ENCODE results near the gene GP1BB. TPM values are rescaled to one million over a fixed set of nuclear protein-coding genes. Genes with fewer than 3 reads are reported as not detected.

The GP1BB gene
- total RNA-seq, 1 experiment from 2014 or later, result not detected

GRCh38 chr22:19733755-19734154, 10.4 kb downstream of the GP1BB start:
- Mint-ChIP-seq H3K27me3 (ENCODE audit: unreplicated experiment) (peaks cover 63% of the 10 kb centered on the region), H3K4me3 (ENCODE audit: low read depth, unreplicated experiment) (no peak overlapping the region), H3K36me3 (ENCODE audit: insufficient read depth, unreplicated experiment) (no peaks in the 10 kb centered on the region), H3K27ac (ENCODE audit: unreplicated experiment) (no peak overlapping the region), H3K9me3 (ENCODE audit: low read depth, unreplicated experiment) (no peaks in the 10 kb centered on the region), H3K4me1 (ENCODE audit: low read depth, unreplicated experiment) (no peaks in the 10 kb centered on the region)
- TF ChIP-seq, protein P1, sequence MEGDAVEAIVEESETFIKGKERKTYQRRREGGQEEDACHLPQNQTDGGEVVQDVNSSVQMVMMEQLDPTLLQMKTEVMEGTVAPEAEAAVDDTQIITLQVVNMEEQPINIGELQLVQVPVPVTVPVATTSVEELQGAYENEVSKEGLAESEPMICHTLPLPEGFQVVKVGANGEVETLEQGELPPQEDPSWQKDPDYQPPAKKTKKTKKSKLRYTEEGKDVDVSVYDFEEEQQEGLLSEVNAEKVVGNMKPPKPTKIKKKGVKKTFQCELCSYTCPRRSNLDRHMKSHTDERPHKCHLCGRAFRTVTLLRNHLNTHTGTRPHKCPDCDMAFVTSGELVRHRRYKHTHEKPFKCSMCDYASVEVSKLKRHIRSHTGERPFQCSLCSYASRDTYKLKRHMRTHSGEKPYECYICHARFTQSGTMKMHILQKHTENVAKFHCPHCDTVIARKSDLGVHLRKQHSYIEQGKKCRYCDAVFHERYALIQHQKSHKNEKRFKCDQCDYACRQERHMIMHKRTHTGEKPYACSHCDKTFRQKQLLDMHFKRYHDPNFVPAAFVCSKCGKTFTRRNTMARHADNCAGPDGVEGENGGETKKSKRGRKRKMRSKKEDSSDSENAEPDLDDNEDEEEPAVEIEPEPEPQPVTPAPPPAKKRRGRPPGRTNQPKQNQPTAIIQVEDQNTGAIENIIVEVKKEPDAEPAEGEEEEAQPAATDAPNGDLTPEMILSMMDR (IDR thresholded peaks at IDR 0.05; ENCODE audit: unreplicated experiment), result no peak
- DNase-seq, result no peak
- no TSS peak for BruUV-seq (replicated peaks)
- CTCF ChIA-PET, result no interaction called here
- intact Hi-C loops (cut with micrococcal nuclease; ENCODE audit: unreplicated experiment), result no loop called here

DNA sequence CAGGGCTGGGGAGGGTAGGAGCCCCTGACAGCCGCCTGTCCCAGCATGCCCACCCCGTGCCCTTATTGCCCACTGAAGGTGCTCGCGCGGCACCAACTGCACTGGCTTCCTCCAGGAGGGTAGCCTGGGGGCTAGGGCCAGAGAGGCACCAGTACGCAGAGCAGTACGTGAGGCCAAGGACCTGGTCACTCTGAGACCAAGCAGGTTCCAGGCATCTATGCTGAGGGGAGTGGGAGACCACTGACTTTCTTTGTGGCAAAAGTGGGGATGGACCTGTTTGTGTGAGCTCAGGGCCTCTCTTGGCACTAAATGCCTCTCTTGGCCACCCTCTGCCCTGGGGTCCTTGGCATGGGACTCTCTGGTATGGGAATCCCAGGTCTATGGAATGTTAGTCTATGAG, 10.8 kb downstream of the GP1BB start:
- TF ChIP-seq, protein P1 (IDR thresholded peaks at IDR 0.05; ENCODE audit: unreplicated experiment), result no peak
- no peaks in the 10 kb centered on the region for H3K36me3 Mint-ChIP-seq (ENCODE audit: insufficient read depth, unreplicated experiment)
- H3K4me3 Mint-ChIP-seq (ENCODE audit: low read depth, unreplicated experiment), result no peak overlapping the region
- H3K27ac Mint-ChIP-seq (ENCODE audit: unreplicated experiment), result no peak overlapping the region
- no peaks in the 10 kb centered on the region for H3K9me3 Mint-ChIP-seq (ENCODE audit: low read depth, unreplicated experiment)
- peaks cover 59% of the 10 kb centered on the region for H3K27me3 Mint-ChIP-seq (ENCODE audit: unreplicated experiment)
- BruUV-seq (replicated peaks), result no TSS peak
- intact Hi-C loops (cut with micrococcal nuclease; ENCODE audit: unreplicated experiment), result no loop called here
- CTCF ChIA-PET, result no interaction called here
- H3K4me1 Mint-ChIP-seq (ENCODE audit: low read depth, unreplicated experiment), result no peaks in the 10 kb centered on the region
- no peak for DNase-seq

- intact Hi-C loops (cut with micrococcal nuclease; ENCODE audit: unreplicated experiment), result no loop called here
- Mint-ChIP-seq H3K4me1 (ENCODE audit: low read depth, unreplicated experiment) (no peaks in the 10 kb centered on the region), H3K4me3 (ENCODE audit: low read depth, unreplicated experiment) (no peak overlapping the region), H3K27me3 (ENCODE audit: unreplicated experiment) (peaks cover 57% of the 10 kb centered on the region), H3K36me3 (ENCODE audit: insufficient read depth, unreplicated experiment) (no peaks in the 10 kb centered on the region), H3K27ac (ENCODE audit: unreplicated experiment) (no peak overlapping the region), H3K9me3 (ENCODE audit: low read depth, unreplicated experiment) (no peaks in the 10 kb centered on the region)
- DNase-seq, result no peak
- TF ChIP-seq, protein P1 (IDR thresholded peaks at IDR 0.05; ENCODE audit: unreplicated experiment), result no peak
- BruUV-seq (replicated peaks), result no TSS peak
- CTCF ChIA-PET, result no interaction called here
These were observed 11.6 kb downstream of the GP1BB start for GRCh38 chr22:19734837-19735382.

GRCh38 chr22:19735665-19736510, 12.5 kb downstream of the GP1BB start:
- no peaks in the 10 kb centered on the region for H3K9me3 Mint-ChIP-seq (ENCODE audit: low read depth, unreplicated experiment)
- peaks cover 55% of the 10 kb centered on the region for H3K27me3 Mint-ChIP-seq (ENCODE audit: unreplicated experiment)
- TF ChIP-seq, protein P1 (IDR thresholded peaks at IDR 0.05; ENCODE audit: unreplicated experiment), result no peak
- no peak overlapping the region for H3K4me3 Mint-ChIP-seq (ENCODE audit: low read depth, unreplicated experiment)
- no peaks in the 10 kb centered on the region for H3K4me1 Mint-ChIP-seq (ENCODE audit: low read depth, unreplicated experiment)
- no peak for DNase-seq
- CTCF ChIA-PET, result no interaction called here
- BruUV-seq (replicated peaks), result no TSS peak
- intact Hi-C loops (cut with micrococcal nuclease; ENCODE audit: unreplicated experiment), result no loop called here
- H3K27ac Mint-ChIP-seq (ENCODE audit: unreplicated experiment), result no peak overlapping the region
- H3K36me3 Mint-ChIP-seq (ENCODE audit: insufficient read depth, unreplicated experiment), result no peaks in the 10 kb centered on the region
